Measurements from ENCODE around the gene LDB1.

GRCh38 chr10:102114861-102115618, 5.1 kb downstream of the LDB1 start:
- no peak for TF ChIP-seq CTCF (IDR thresholded peaks at IDR 0.05)
- no peak for TF ChIP-seq EZH2phosphoT487 (IDR thresholded peaks at IDR 0.05)
- no peak for TF ChIP-seq EZH2 (IDR thresholded peaks at IDR 0.05)
